HEK293 (cell line): Measurements from ENCODE around the gene CTBP1.

ENCODE experiments used
- CTCF ChIA-PET: fragments of 350-600 bp; formaldehyde crosslinking; extraction: SDS; loops from one replicate; lab custom pipeline; 2021; ENCODE audit warnings: antibody characterized with exemption; lab: Yijun Ruan, JAX
- POLR2A ChIA-PET: fragments of 300-600 bp; formaldehyde crosslinking; extraction: SDS; loops from one replicate; lab custom pipeline; 2020; ENCODE audit warnings: antibody characterized with exemption, inconsistent platforms; lab: Yijun Ruan, JAX
- H3K27ac ChIP-seq: fragments of 200-500 bp; sonication (Bioruptor generic); 2 replicates; pipeline ENCODE4 v1.5.1; 2014; ENCODE audit warnings: low read depth, low read length, control low read depth, inconsistent platforms; ENCODE audit errors: extremely low read depth
- H3K36me3 ChIP-seq, 2 experiments: fragments of 200-500 bp in 1 of 2; sonication (Bioruptor generic) in 1 of 2; 1 replicate in 1 of 2; 2 replicates in 1 of 2; pipeline ENCODE4 v1.5.1; 2014 to 2017; ENCODE audit warnings: inconsistent platforms in 2 of 2, low read length in 2 of 2; ENCODE audit not compliant: control insufficient read depth in 2 of 2, insufficient read depth in 1 of 2
- H3K4me1 ChIP-seq: fragments of 200-500 bp; sonication (Bioruptor generic); 2 replicates; pipeline ENCODE4 v1.5.1; 2014; ENCODE audit warnings: mild to moderate bottlenecking, low read length, inconsistent platforms; ENCODE audit not compliant: control insufficient read depth, insufficient read depth
- H3K4me3 ChIP-seq: 2 replicates; pipeline ENCODE4 v1.5.1; 2011; ENCODE audit warnings: low read depth, mild to moderate bottlenecking, control low read depth, low read length, moderate library complexity
- H3K9me3 ChIP-seq: fragments of 200-500 bp; sonication (Bioruptor generic); 2 replicates; pipeline ENCODE4 v1.5.1; 2014; ENCODE audit warnings: low read depth, low read length, inconsistent platforms; ENCODE audit not compliant: control insufficient read depth, insufficient read depth
- ELK4 ChIP-seq: IDR thresholded peaks from 2 replicates; pipeline ENCODE4 v1.6.1; 2011; ENCODE audit warnings: mild to moderate bottlenecking, low read depth, low read length, borderline replicate concordance
- IKZF3 ChIP-seq: fragments of 450-650 bp; IDR thresholded peaks from 2 replicates; pipeline ENCODE4 v1.5.0; 2018; ENCODE audit warnings: missing biosample characterization, mild to moderate bottlenecking, missing genetic modification characterization, moderate library complexity
- TCF7L2 ChIP-seq: IDR thresholded peaks from 2 replicates; pipeline ENCODE4 v1.6.1; 2011; ENCODE audit warnings: low read depth, mild to moderate bottlenecking, inconsistent platforms, low read length, moderate library complexity, borderline replicate concordance
- YY1 ChIP-seq: fragments of 450-650 bp; formaldehyde crosslinking; IDR thresholded peaks from 2 replicates; pipeline ENCODE4 v1.5.1; 2018; ENCODE audit warnings: missing biosample characterization, missing genetic modification characterization
- ZBTB10 ChIP-seq: fragments of 450-650 bp; formaldehyde crosslinking; IDR thresholded peaks from 2 replicates; pipeline ENCODE4 v1.5.1; 2016; ENCODE audit warnings: missing biosample characterization, missing genetic modification characterization
- ZBTB8A ChIP-seq: fragments of 450-650 bp; formaldehyde crosslinking; IDR thresholded peaks from 2 replicates; pipeline ENCODE4 v1.5.1; 2016; ENCODE audit warnings: missing biosample characterization, missing genetic modification characterization
- ZFP37 ChIP-seq: fragments of 450-650 bp; formaldehyde crosslinking; IDR thresholded peaks from 2 replicates; pipeline ENCODE4 v1.5.1; 2016; ENCODE audit warnings: missing biosample characterization, missing genetic modification characterization
- ZNF18 ChIP-seq: fragments of 450-650 bp; formaldehyde crosslinking; IDR thresholded peaks from 2 replicates; pipeline ENCODE4 v1.5.1; 2016; ENCODE audit warnings: missing biosample characterization, missing genetic modification characterization
- ZNF335 ChIP-seq: fragments of 450-650 bp; formaldehyde crosslinking; conservative IDR thresholded peaks from 2 replicates; pipeline ENCODE4 v1.5.1; 2016; ENCODE audit warnings: missing biosample characterization, missing genetic modification characterization
- ZNF391 ChIP-seq: fragments of 450-650 bp; formaldehyde crosslinking; IDR thresholded peaks from 2 replicates; pipeline ENCODE4 v1.5.1; 2016; ENCODE audit warnings: low read depth, missing biosample characterization, missing genetic modification characterization, borderline replicate concordance
- ZNF544 ChIP-seq: fragments of 450-650 bp; formaldehyde crosslinking; IDR thresholded peaks from 2 replicates; pipeline ENCODE4 v1.5.0; 2017; ENCODE audit warnings: missing biosample characterization, missing genetic modification characterization
- ZXDB ChIP-seq: fragments of 450-650 bp; formaldehyde crosslinking; IDR thresholded peaks from 2 replicates; pipeline ENCODE4 v1.5.1; 2016; ENCODE audit warnings: missing biosample characterization, missing genetic modification characterization
- TF ChIP-seq, protein P1 (sequence below): fragments of 450-650 bp; formaldehyde crosslinking; optimal IDR thresholded peaks from 2 replicates; pipeline ENCODE3; 2016; ENCODE audit warnings: missing biosample characterization, mild to moderate bottlenecking, missing genetic modification characterization
- TF ChIP-seq, protein P2 (sequence below): fragments of 450-650 bp; formaldehyde crosslinking; IDR thresholded peaks from 2 replicates; pipeline ENCODE4 v1.5.1; 2016; ENCODE audit warnings: missing biosample characterization, missing genetic modification characterization

CTBP1 gene

GRCh38 chr4:1249148-1249730 is 309 bp upstream of the CTBP1 start (continued):
- no peak for TF ChIP-seq ELK4
- TF ChIP-seq TCF7L2, result no peak
- TF ChIP-seq ZNF18 (tag by site-specific recombination), result no peak
- peak; percentile 44; the same call in 1 of the 2 replicates for TF ChIP-seq ZBTB8A (tag by site-specific recombination)
- TF ChIP-seq ZNF544, result no peak
- TF ChIP-seq ZXDB, result no peak
- no peak for TF ChIP-seq ZFP37 (tag by site-specific recombination)

GRCh38 chr4:1247864-1248244 is 1.1 kb downstream of the CTBP1 start:
- peak overlapping the region; percentile 93 for H3K27ac ChIP-seq
- H3K36me3 ChIP-seq, result peaks cover 0 to 29% of the 10 kb centered on the region in 2 experiments; a peak in 1 of 3 replicates
- CTCF ChIA-PET, result interaction anchor here (0.6 kb wide), 1 partner anchor 21 kb away, joined by 3 read pairs; no protein-coding TSS in a partner anchor

More at GRCh38 chr4:1247864-1248244, 1.1 kb downstream of the CTBP1 start:
- H3K4me1 ChIP-seq, result no peaks in the 10 kb centered on the region; the same call in 1 of the 2 replicates
- TF ChIP-seq ZBTB10 (tag by site-specific recombination) (0 out of 2 replicates have a peak, but pooled peaks have one; percentile 7), IKZF3 (tag by site-specific recombination) (no peak), ZNF335 (tag by site-specific recombination) (peak; percentile 84), ZBTB8A (tag by site-specific recombination) (peak; percentile 49; the same call in 1 of the 2 replicates), YY1 (peak; percentile 33; the same call in 1 of the 2 replicates), ZNF391 (tag by site-specific recombination) (no peak)
- TF ChIP-seq, protein P1, sequence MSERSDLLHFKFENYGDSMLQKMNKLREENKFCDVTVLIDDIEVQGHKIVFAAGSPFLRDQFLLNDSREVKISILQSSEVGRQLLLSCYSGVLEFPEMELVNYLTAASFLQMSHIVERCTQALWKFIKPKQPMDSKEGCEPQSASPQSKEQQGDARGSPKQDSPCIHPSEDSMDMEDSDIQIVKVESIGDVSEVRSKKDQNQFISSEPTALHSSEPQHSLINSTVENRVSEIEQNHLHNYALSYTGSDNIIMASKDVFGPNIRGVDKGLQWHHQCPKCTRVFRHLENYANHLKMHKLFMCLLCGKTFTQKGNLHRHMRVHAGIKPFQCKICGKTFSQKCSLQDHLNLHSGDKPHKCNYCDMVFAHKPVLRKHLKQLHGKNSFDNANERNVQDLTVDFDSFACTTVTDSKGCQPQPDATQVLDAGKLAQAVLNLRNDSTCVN, result peak; percentile 55
- TF ChIP-seq, protein P2, sequence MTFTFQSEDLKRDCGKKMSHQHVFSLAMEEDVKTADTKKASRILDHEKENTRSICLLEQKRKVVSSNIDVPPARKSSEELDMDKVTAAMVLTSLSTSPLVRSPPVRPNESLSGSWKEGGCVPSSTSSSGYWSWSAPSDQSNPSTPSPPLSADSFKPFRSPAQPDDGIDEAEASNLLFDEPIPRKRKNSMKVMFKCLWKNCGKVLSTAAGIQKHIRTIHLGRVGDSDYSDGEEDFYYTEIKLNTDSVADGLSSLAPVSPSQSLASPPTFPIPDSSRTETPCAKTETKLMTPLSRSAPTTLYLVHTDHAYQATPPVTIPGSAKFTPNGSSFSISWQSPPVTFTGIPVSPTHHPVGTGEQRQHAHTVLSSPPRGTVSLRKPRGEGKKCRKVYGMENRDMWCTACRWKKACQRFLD, result no peak
- no peaks in the 10 kb centered on the region for H3K9me3 ChIP-seq
- H3K4me3 ChIP-seq, result peak overlapping the region; percentile 67
- POLR2A ChIA-PET, result interaction anchor here (2.5 to 4.6 kb wide), 2 partner anchors 42 to 98 kb away, joined by 9 to 41 read pairs; partner anchors contain the start of genes MAEA and UVSSA
